Measurements from ENCODE around the gene WNT3A. TPM values are rescaled to one million over a fixed set of nuclear protein-coding genes. Genes with fewer than 3 reads are reported as not detected.

The WNT3A gene
- total RNA-seq, 1 donor from 2014 or later: 10.1 TPM

GRCh38 chr1:228096416-228097332 is 89.9 kb downstream of the WNT3A start:
- Histone ChIP-seq H3K9me3 (peaks cover 5% of the 10 kb centered on the region), H3K27me3 (no peaks in the 10 kb centered on the region), H3K4me1 (peaks cover 26% of the 10 kb centered on the region), H3K4me3 (no peak overlapping the region), H3K27ac (no peak overlapping the region), H3K36me3 (peaks cover 61% of the 10 kb centered on the region)
- DNase-seq (peak; percentile 63), ATAC-seq (no peak)
- intact Hi-C loops (cut with DNase I): no loop called here
- TF ChIP-seq CTCF (IDR thresholded peaks at IDR 0.05): no peak

DNA sequence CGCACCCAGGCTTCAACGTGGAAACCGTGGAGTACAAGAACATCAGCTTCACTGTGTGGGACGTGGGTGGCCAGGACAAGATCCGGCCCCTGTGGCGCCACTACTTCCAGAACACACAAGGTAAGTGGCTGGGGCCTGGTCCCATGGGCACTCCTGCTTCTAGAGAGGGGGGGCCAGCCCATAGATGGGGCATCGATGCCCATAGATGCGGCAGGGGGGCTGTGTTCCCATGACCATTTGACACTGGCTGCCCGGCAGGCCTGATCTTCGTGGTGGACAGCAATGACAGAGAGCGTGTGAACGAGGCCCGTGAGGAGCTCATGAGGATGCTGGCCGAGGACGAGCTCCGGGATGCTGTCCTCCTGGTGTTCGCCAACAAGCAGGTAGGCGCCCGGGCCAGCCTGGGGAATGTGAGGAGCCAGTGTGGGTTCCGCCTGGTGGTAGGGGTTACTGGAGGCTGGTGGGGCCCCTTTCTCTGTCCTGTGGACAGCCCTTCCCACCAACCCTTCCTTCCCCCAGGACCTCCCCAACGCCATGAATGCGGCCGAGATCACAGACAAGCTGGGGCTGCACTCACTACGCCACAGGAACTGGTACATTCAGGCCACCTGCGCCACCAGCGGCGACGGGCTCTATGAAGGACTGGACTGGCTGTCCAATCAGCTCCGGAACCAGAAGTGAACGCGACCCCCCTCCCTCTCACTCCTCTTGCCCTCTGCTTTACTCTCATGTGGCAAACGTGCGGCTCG is 90.7 kb downstream of the WNT3A start:
- ATAC-seq (no peak), DNase-seq (peak; percentile 60)
- peaks cover 5% of the 10 kb centered on the region for H3K9me3 ChIP-seq
- H3K27me3 ChIP-seq: no peaks in the 10 kb centered on the region
- intact Hi-C loops (cut with DNase I): no loop called here
- TF ChIP-seq CTCF (IDR thresholded peaks at IDR 0.05): no peak
- no peak overlapping the region for H3K27ac ChIP-seq
- peaks cover 59% of the 10 kb centered on the region for H3K36me3 ChIP-seq
- H3K4me1 ChIP-seq: peaks cover 22% of the 10 kb centered on the region
- H3K4me3 ChIP-seq: no peak overlapping the region

- H3K36me3 ChIP-seq: peaks cover 52% of the 10 kb centered on the region
- H3K27me3 ChIP-seq: no peaks in the 10 kb centered on the region
- H3K9me3 ChIP-seq: peaks cover 5% of the 10 kb centered on the region
- ATAC-seq (no peak), DNase-seq (no peak)
- H3K4me1 ChIP-seq: peaks cover 14% of the 10 kb centered on the region
- H3K4me3 ChIP-seq: no peak overlapping the region
- no peak for TF ChIP-seq CTCF (IDR thresholded peaks at IDR 0.05)
- no peak overlapping the region for H3K27ac ChIP-seq
- intact Hi-C loops (cut with DNase I): no loop called here
Observed at GRCh38 chr1:228098323-228098931, 91.6 kb downstream of the WNT3A start.

DNA sequence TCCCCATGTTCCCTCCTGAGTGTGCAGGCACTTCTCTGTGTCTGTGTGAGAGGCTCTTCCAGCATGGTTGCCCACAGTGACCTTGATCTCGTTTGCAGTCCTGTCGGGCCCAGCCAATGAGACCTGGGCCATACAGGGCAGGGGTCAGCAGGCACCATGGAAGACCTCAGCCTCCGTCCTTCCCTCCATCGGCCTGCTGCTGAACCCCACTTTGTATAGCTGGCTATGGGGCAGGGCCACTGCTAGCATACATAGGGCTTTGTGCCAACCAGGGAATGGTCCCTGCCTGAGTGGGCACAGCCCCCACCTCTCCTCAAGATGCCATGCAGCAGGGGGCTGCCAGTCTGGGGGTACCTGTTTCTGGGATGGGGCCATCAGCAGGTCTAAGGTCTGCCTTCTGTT is 92.5 kb downstream of the WNT3A start:
- intact Hi-C loops (cut with DNase I): no loop called here

More for the DNA sequence above, 92.5 kb downstream of the WNT3A start:
- H3K4me3 ChIP-seq: no peak overlapping the region
- peaks cover 22% of the 10 kb centered on the region for H3K4me1 ChIP-seq
- peaks cover 52% of the 10 kb centered on the region for H3K36me3 ChIP-seq
- H3K27ac ChIP-seq: no peak overlapping the region
- no peak for TF ChIP-seq CTCF (IDR thresholded peaks at IDR 0.05)
- no peak for ATAC-seq
- H3K27me3 ChIP-seq: no peaks in the 10 kb centered on the region
- no peak for DNase-seq
- H3K9me3 ChIP-seq: peaks cover 5% of the 10 kb centered on the region

All from upper lobe of right lung (tissue), 1 donor.